HG03175 (cell line): ENCODE results near the gene KYNU.
"Not testable (repeated sequence)": the region's sequence is repeated elsewhere in the genome, so short reads cannot be mapped to it uniquely, and the experiment has no call there.

ENCODE experiments used
- ATAC-seq: cut with Tn5 transposase; IDR thresholded peaks from one replicate; pipeline ENCODE4 v1.9.1; 2021; ENCODE audit warnings: mild to moderate bottlenecking, moderate library complexity; ENCODE audit not compliant: unreplicated experiment

KYNU gene

GRCh38 chr2:143083636-143084035 lies 206.2 kb downstream of the KYNU start:
- no peak for ATAC-seq

GRCh38 chr2:143084462-143084861 lies 207.0 kb downstream of the KYNU start:
- no peak for ATAC-seq

- peak; percentile 74 for ATAC-seq
Measured at GRCh38 chr2:143085125-143085784, 207.8 kb downstream of the KYNU start.

GRCh38 chr2:143087033-143087432 lies 209.6 kb downstream of the KYNU start:
- no peak for ATAC-seq

GRCh38 chr2:143088388-143088787 lies 210.9 kb downstream of the KYNU start:
- ATAC-seq = no peak

- not testable (repeated sequence) for ATAC-seq
Measured at GRCh38 chr2:143089520-143089919, 212.1 kb downstream of the KYNU start.
